Mesendoderm (in vitro differentiated cells): ENCODE data around the gene HNRNPK. TPM values are rescaled to one million over a fixed set of nuclear protein-coding genes. Genes with fewer than 3 reads are reported as not detected.

Source experiments
- small RNA-seq: library from polyadenylated mRNA; stranded (forward); fragments of <200 nt; extraction: miRNeasy Mini kit (QIAGEN cat#:217004); gene quantifications from one replicate; pipeline ENCODE3, GENCODE V24; 2013; ENCODE audit not compliant: insufficient read depth

HNRNPK gene

Small RNA genes within 50 kb of the gene (small RNA-seq; reads per million reads assigned to genes)
- not detected for gene RF00019
